ENCODE results near the gene PDE9A.

Gene PDE9A

GRCh38 chr21:42760951-42761751 lies 107.7 kb downstream of the PDE9A start:
- H3K36me3 ChIP-seq (ENCODE audit: insufficient read depth, low read length), result no peaks in the 10 kb centered on the region
- no peak overlapping the region for H3K9ac ChIP-seq (ENCODE audit: low read depth, low read length)

GRCh38 chr21:42761776-42762335 lies 108.4 kb downstream of the PDE9A start:
- Histone ChIP-seq H3K4me2 (ENCODE audit: low read length) (no peak overlapping the region), H3K9me3 (replicated peaks; ENCODE audit: low read length) (no peaks in the 10 kb centered on the region), H3K4me3 (ENCODE audit: low read length) (no peak overlapping the region), H3K27me3 (ENCODE audit: control insufficient read depth, insufficient read depth, low read length) (peaks cover 17% of the 10 kb centered on the region), H3K9ac (ENCODE audit: low read depth, low read length) (no peak overlapping the region), H3K4me1 (ENCODE audit: control insufficient read depth, insufficient read depth, low read length) (no peaks in the 10 kb centered on the region), H3K36me3 (ENCODE audit: insufficient read depth, low read length) (no peaks in the 10 kb centered on the region)

More at GRCh38 chr21:42760951-42761751, 107.7 kb downstream of the PDE9A start:
- no peaks in the 10 kb centered on the region for H3K4me1 ChIP-seq (ENCODE audit: control insufficient read depth, insufficient read depth, low read length)
- H3K4me2 ChIP-seq (ENCODE audit: low read length), result no peak overlapping the region
- no peaks in the 10 kb centered on the region for H3K9me3 ChIP-seq (replicated peaks; ENCODE audit: low read length)
- peaks cover 17% of the 10 kb centered on the region for H3K27me3 ChIP-seq (ENCODE audit: control insufficient read depth, insufficient read depth, low read length)
- H3K4me3 ChIP-seq (ENCODE audit: low read length), result no peak overlapping the region

GRCh38 chr21:42763581-42764442 lies 110.4 kb downstream of the PDE9A start:
- Histone ChIP-seq H3K27me3 (ENCODE audit: control insufficient read depth, insufficient read depth, low read length) (peaks cover 26% of the 10 kb centered on the region), H3K4me1 (ENCODE audit: control insufficient read depth, insufficient read depth, low read length) (no peaks in the 10 kb centered on the region), H3K9me3 (replicated peaks; ENCODE audit: low read length) (no peaks in the 10 kb centered on the region), H3K36me3 (ENCODE audit: insufficient read depth, low read length) (no peaks in the 10 kb centered on the region), H3K4me2 (ENCODE audit: low read length) (no peak overlapping the region), H3K9ac (ENCODE audit: low read depth, low read length) (no peak overlapping the region), H3K4me3 (ENCODE audit: low read length) (no peak overlapping the region)

- Histone ChIP-seq H3K4me1 (ENCODE audit: control insufficient read depth, insufficient read depth, low read length) (no peaks in the 10 kb centered on the region), H3K9me3 (replicated peaks; ENCODE audit: low read length) (no peaks in the 10 kb centered on the region), H3K4me3 (ENCODE audit: low read length) (no peak overlapping the region), H3K4me2 (ENCODE audit: low read length) (no peak overlapping the region), H3K36me3 (ENCODE audit: insufficient read depth, low read length) (no peaks in the 10 kb centered on the region), H3K9ac (ENCODE audit: low read depth, low read length) (no peak overlapping the region), H3K27me3 (ENCODE audit: control insufficient read depth, insufficient read depth, low read length) (peaks cover 23% of the 10 kb centered on the region)
Measured at GRCh38 chr21:42764443-42764760, 111.0 kb downstream of the PDE9A start.

- no peak overlapping the region for H3K4me2 ChIP-seq (ENCODE audit: low read length)
- no peaks in the 10 kb centered on the region for H3K4me1 ChIP-seq (ENCODE audit: control insufficient read depth, insufficient read depth, low read length)
- no peaks in the 10 kb centered on the region for H3K36me3 ChIP-seq (ENCODE audit: insufficient read depth, low read length)
- peaks cover 23% of the 10 kb centered on the region for H3K27me3 ChIP-seq (ENCODE audit: control insufficient read depth, insufficient read depth, low read length)
- H3K9me3 ChIP-seq (replicated peaks; ENCODE audit: low read length), result no peaks in the 10 kb centered on the region
- H3K4me3 ChIP-seq (ENCODE audit: low read length), result no peak overlapping the region
- H3K9ac ChIP-seq (ENCODE audit: low read depth, low read length), result no peak overlapping the region
Measured at GRCh38 chr21:42764883-42765282, 111.5 kb downstream of the PDE9A start.

- Histone ChIP-seq H3K9ac (ENCODE audit: low read depth, low read length) (no peak overlapping the region), H3K4me2 (ENCODE audit: low read length) (no peak overlapping the region), H3K4me1 (ENCODE audit: control insufficient read depth, insufficient read depth, low read length) (no peaks in the 10 kb centered on the region), H3K36me3 (ENCODE audit: insufficient read depth, low read length) (no peaks in the 10 kb centered on the region), H3K27me3 (ENCODE audit: control insufficient read depth, insufficient read depth, low read length) (peaks cover 23% of the 10 kb centered on the region), H3K9me3 (replicated peaks; ENCODE audit: low read length) (no peaks in the 10 kb centered on the region), H3K4me3 (ENCODE audit: low read length) (no peak overlapping the region)
Measured at GRCh38 chr21:42765656-42766055, 112.2 kb downstream of the PDE9A start.

- Histone ChIP-seq H3K4me3 (ENCODE audit: low read length) (no peak overlapping the region), H3K4me1 (ENCODE audit: control insufficient read depth, insufficient read depth, low read length) (no peaks in the 10 kb centered on the region), H3K9ac (ENCODE audit: low read depth, low read length) (no peak overlapping the region), H3K9me3 (replicated peaks; ENCODE audit: low read length) (no peaks in the 10 kb centered on the region), H3K36me3 (ENCODE audit: insufficient read depth, low read length) (no peaks in the 10 kb centered on the region), H3K4me2 (ENCODE audit: low read length) (no peak overlapping the region), H3K27me3 (ENCODE audit: control insufficient read depth, insufficient read depth, low read length) (peaks cover 23% of the 10 kb centered on the region)
Measured at GRCh38 chr21:42766739-42767560, 113.5 kb downstream of the PDE9A start.

- Histone ChIP-seq H3K9me3 (replicated peaks; ENCODE audit: low read length) (no peaks in the 10 kb centered on the region), H3K4me2 (ENCODE audit: low read length) (no peak overlapping the region), H3K36me3 (ENCODE audit: insufficient read depth, low read length) (no peaks in the 10 kb centered on the region), H3K4me1 (ENCODE audit: control insufficient read depth, insufficient read depth, low read length) (no peaks in the 10 kb centered on the region), H3K9ac (ENCODE audit: low read depth, low read length) (no peak overlapping the region), H3K4me3 (ENCODE audit: low read length) (no peak overlapping the region), H3K27me3 (ENCODE audit: control insufficient read depth, insufficient read depth, low read length) (peaks cover 23% of the 10 kb centered on the region)
Measured at GRCh38 chr21:42767561-42767835, 114.1 kb downstream of the PDE9A start.

GRCh38 chr21:42768324-42769121 lies 115.1 kb downstream of the PDE9A start:
- no peaks in the 10 kb centered on the region for H3K9me3 ChIP-seq (replicated peaks; ENCODE audit: low read length)
- H3K4me1 ChIP-seq (ENCODE audit: control insufficient read depth, insufficient read depth, low read length), result no peaks in the 10 kb centered on the region
- H3K27me3 ChIP-seq (ENCODE audit: control insufficient read depth, insufficient read depth, low read length), result peaks cover 20% of the 10 kb centered on the region
- H3K4me3 ChIP-seq (ENCODE audit: low read length), result no peak overlapping the region
- H3K36me3 ChIP-seq (ENCODE audit: insufficient read depth, low read length), result no peaks in the 10 kb centered on the region
- no peak overlapping the region for H3K4me2 ChIP-seq (ENCODE audit: low read length)
- no peak overlapping the region for H3K9ac ChIP-seq (ENCODE audit: low read depth, low read length)

GRCh38 chr21:42769183-42769819 lies 115.9 kb downstream of the PDE9A start:
- no peaks in the 10 kb centered on the region for H3K36me3 ChIP-seq (ENCODE audit: insufficient read depth, low read length)

More at GRCh38 chr21:42769183-42769819, 115.9 kb downstream of the PDE9A start:
- H3K4me1 ChIP-seq (ENCODE audit: control insufficient read depth, insufficient read depth, low read length), result no peaks in the 10 kb centered on the region
- H3K9ac ChIP-seq (ENCODE audit: low read depth, low read length), result no peak overlapping the region
- no peak overlapping the region for H3K4me2 ChIP-seq (ENCODE audit: low read length)
- H3K27me3 ChIP-seq (ENCODE audit: control insufficient read depth, insufficient read depth, low read length), result peaks cover 20% of the 10 kb centered on the region
- H3K9me3 ChIP-seq (replicated peaks; ENCODE audit: low read length), result no peaks in the 10 kb centered on the region
- no peak overlapping the region for H3K4me3 ChIP-seq (ENCODE audit: low read length)
